Ascending aorta (tissue), 2 donors: ENCODE data around the gene CCDC102B. TPM values are rescaled to one million over a fixed set of nuclear protein-coding genes. Genes with fewer than 3 reads are reported as not detected.

Experiments used
- DNase-seq, 2 donors: peaks; one replicate each; pipeline ENCODE4 v3.0.0-alpha.2; 2019; ENCODE audit warnings: low spot score in 2 of 2
- H3K27ac ChIP-seq, 2 donors: fragments of 200-600 bp; sonication (generic); one replicate each; pipeline ENCODE4 v1.5.1; 2016 to 2017; ENCODE audit warnings: mild to moderate bottlenecking in 1 of 2
- H3K27me3 ChIP-seq: fragments of 200-600 bp; sonication (generic); one replicate; pipeline ENCODE4 v1.5.1; 2017
- H3K36me3 ChIP-seq, 2 donors: fragments of 200-600 bp; sonication (generic); one replicate each; pipeline ENCODE4 v1.5.1; 2016
- H3K4me1 ChIP-seq, 2 donors: fragments of 200-600 bp; sonication (generic); one replicate each; pipeline ENCODE4 v1.5.1; 2016 to 2017; ENCODE audit warnings: mild to moderate bottlenecking in 1 of 2
- H3K4me3 ChIP-seq, 2 donors: fragments of 200-600 bp; sonication (generic); one replicate each; pipeline ENCODE4 v1.5.1; 2016 to 2017; ENCODE audit warnings: mild to moderate bottlenecking in 1 of 2
- H3K9me3 ChIP-seq, 2 donors: fragments of 200-600 bp; sonication (generic); one replicate each; pipeline ENCODE4 v1.5.1; 2016
- CTCF ChIP-seq, 3 experiments: fragments of 200-600 bp in 2 of 3; fragments of 450-650 bp in 1 of 3; sonication (generic) in 2 of 3; IDR thresholded peaks; one replicate each; pipeline ENCODE4 v1.5.1; 2016 to 2019; ENCODE audit warnings: antibody characterized with exemption in 3 of 3, mild to moderate bottlenecking in 1 of 3, moderate library complexity in 1 of 3
- intact Hi-C: fragments of 100-400 bp; cut with DNase I; formaldehyde crosslinking; loops from one replicate; pipeline ENCODE4 v1.15.1; 2023
- total RNA-seq: library from RNA; depleted of rRNA; stranded (reverse); fragments of >200 nt; gene quantifications from one replicate; pipeline ENCODE4 v1.1.0, GENCODE V29; 2016

CCDC102B gene
- total RNA-seq, 1 donor from 2014 or later: 3.3 TPM

- intact Hi-C loops: no loop called here
- H3K9me3 ChIP-seq: no peaks in the 10 kb centered on the region
- H3K36me3 ChIP-seq: no peaks in the 10 kb centered on the region
- DNase-seq: no peak
- no peak overlapping the region for H3K27ac ChIP-seq
- H3K4me1 ChIP-seq: no peaks in the 10 kb centered on the region
- H3K27me3 ChIP-seq: no peaks in the 10 kb centered on the region
- no peak overlapping the region for H3K4me3 ChIP-seq
- TF ChIP-seq CTCF (IDR thresholded peaks at IDR 0.05): no peak
These were observed 117.2 kb downstream of the CCDC102B start for GRCh38 chr18:68915061-68915460.

- Histone ChIP-seq H3K4me1 (no peaks in the 10 kb centered on the region), H3K27me3 (no peaks in the 10 kb centered on the region), H3K36me3 (no peaks in the 10 kb centered on the region), H3K27ac (no peak overlapping the region), H3K4me3 (no peak overlapping the region), H3K9me3 (no peaks in the 10 kb centered on the region)
- TF ChIP-seq CTCF (IDR thresholded peaks at IDR 0.05): no peak
- no peak for DNase-seq
- intact Hi-C loops: no loop called here
These were observed 118.9 kb downstream of the CCDC102B start for GRCh38 chr18:68916734-68917133.

GRCh38 chr18:68918216-68918615, 120.3 kb downstream of the CCDC102B start:
- H3K27ac ChIP-seq: no peak overlapping the region
- H3K36me3 ChIP-seq: no peaks in the 10 kb centered on the region
- no peak overlapping the region for H3K4me3 ChIP-seq
- no peaks in the 10 kb centered on the region for H3K9me3 ChIP-seq
- DNase-seq: no peak
- no peaks in the 10 kb centered on the region for H3K4me1 ChIP-seq
- intact Hi-C loops: no loop called here
- H3K27me3 ChIP-seq: no peaks in the 10 kb centered on the region
- TF ChIP-seq CTCF (IDR thresholded peaks at IDR 0.05): no peak

- no peaks in the 10 kb centered on the region for H3K27me3 ChIP-seq
- no peaks in the 10 kb centered on the region for H3K9me3 ChIP-seq
- intact Hi-C loops: no loop called here
- no peaks in the 10 kb centered on the region for H3K36me3 ChIP-seq
- no peaks in the 10 kb centered on the region for H3K4me1 ChIP-seq
- no peak for DNase-seq
- H3K27ac ChIP-seq: no peak overlapping the region
- TF ChIP-seq CTCF (IDR thresholded peaks at IDR 0.05): no peak
- no peak overlapping the region for H3K4me3 ChIP-seq
These were observed 122.0 kb downstream of the CCDC102B start for GRCh38 chr18:68919900-68920299.

GRCh38 chr18:68922392-68922791, 124.5 kb downstream of the CCDC102B start:
- no peak for TF ChIP-seq CTCF (IDR thresholded peaks at IDR 0.05)

GRCh38 chr18:68925268-68925667, 127.4 kb downstream of the CCDC102B start:
- H3K27ac ChIP-seq: no peak overlapping the region
- no peaks in the 10 kb centered on the region for H3K27me3 ChIP-seq
- H3K9me3 ChIP-seq: no peaks in the 10 kb centered on the region
- intact Hi-C loops: no loop called here
- TF ChIP-seq CTCF (IDR thresholded peaks at IDR 0.05): no peak
- no peaks in the 10 kb centered on the region for H3K4me1 ChIP-seq
- H3K36me3 ChIP-seq: no peaks in the 10 kb centered on the region
- no peak for DNase-seq
- no peak overlapping the region for H3K4me3 ChIP-seq

More at GRCh38 chr18:68922392-68922791, 124.5 kb downstream of the CCDC102B start:
- Histone ChIP-seq H3K9me3 (no peaks in the 10 kb centered on the region), H3K27ac (no peak overlapping the region), H3K27me3 (no peaks in the 10 kb centered on the region), H3K36me3 (no peaks in the 10 kb centered on the region), H3K4me3 (no peak overlapping the region), H3K4me1 (no peaks in the 10 kb centered on the region)
- intact Hi-C loops: no loop called here
- no peak for DNase-seq
